Measurements from ENCODE around the gene AIP.
A peak's percentile ranks its signal among the peaks of the same experiment; 100 is the strongest.

Gene AIP

GRCh38 chr11:67466367-67466766, 16.5 kb upstream of the AIP start:
- TF ChIP-seq ZNF384 (IDR thresholded peaks at IDR 0.05), result no peak
- no peak for TF ChIP-seq CTBP1 (IDR thresholded peaks at IDR 0.05; ENCODE audit: borderline replicate concordance)
- TF ChIP-seq FOXM1 (IDR thresholded peaks at IDR 0.05; ENCODE audit: borderline replicate concordance), result no peak
- no peak for TF ChIP-seq LEF1 (IDR thresholded peaks at IDR 0.05; ENCODE audit: borderline replicate concordance)
- no peak for TF ChIP-seq HDGF (IDR thresholded peaks at IDR 0.05; ENCODE audit: borderline replicate concordance)
- TF ChIP-seq ARNT (IDR thresholded peaks at IDR 0.05), result no peak
- CTCF ChIA-PET, result no interaction called here

GRCh38 chr11:67466962-67467771, 15.7 kb upstream of the AIP start:
- ChIA-PET CTCF (no interaction called here), POLR2A (interaction anchor here (0.6 to 3.5 kb wide), 14 partner anchors 11 to 75 kb away, joined by 3 to 34 read pairs (median 4); partner anchors contain the start of genes AIP, CABP4, PPP1CA and PTPRCAP)

More at GRCh38 chr11:67466367-67466766, 16.5 kb upstream of the AIP start:
- no peak for DNase-seq (ENCODE audit: extremely low spot score)
- POLR2A ChIA-PET, result interaction anchor here (2.1 to 3.2 kb wide), 3 partner anchors 37 to 65 kb away, joined by 7 to 14 read pairs (median 13); partner anchors contain the start of genes PPP1CA and RPS6KB2

GRCh38 chr11:67468056-67468455, 14.8 kb upstream of the AIP start:
- DNase-seq (ENCODE audit: extremely low spot score), result no peak
- POLR2A ChIA-PET, result interaction anchor here (0.9 to 3.5 kb wide), 17 partner anchors 12 to 82 kb away, joined by 3 to 34 read pairs (median 4); partner anchors contain the start of genes AIP, CABP4, PITPNM1 and PPP1CA

More at GRCh38 chr11:67466962-67467771, 15.7 kb upstream of the AIP start:
- no peak for TF ChIP-seq FOXA1 (IDR thresholded peaks at IDR 0.05)
- no peak for TF ChIP-seq NFRKB (IDR thresholded peaks at IDR 0.05)
- no peak for TF ChIP-seq SP1 (IDR thresholded peaks at IDR 0.05)
- TF ChIP-seq FOXK2 (IDR thresholded peaks at IDR 0.05), result no peak
- no peak for TF ChIP-seq ARNT (IDR thresholded peaks at IDR 0.05)
- no peak for TF ChIP-seq TARDBP (IDR thresholded peaks at IDR 0.05)
- no peak for TF ChIP-seq HDGF (IDR thresholded peaks at IDR 0.05; ENCODE audit: borderline replicate concordance)
- TF ChIP-seq ZNF384 (IDR thresholded peaks at IDR 0.05), result no peak
- no peak for TF ChIP-seq L3MBTL2 (conservative IDR thresholded peaks at IDR 0.05)
- TF ChIP-seq ELF4 (IDR thresholded peaks at IDR 0.05), result no peak
- no peak for TF ChIP-seq BHLHE40 (IDR thresholded peaks at IDR 0.05; ENCODE audit: borderline replicate concordance)
- TF ChIP-seq SUZ12 (IDR thresholded peaks at IDR 0.05), result no peak
- DNase-seq (ENCODE audit: extremely low spot score), result no peak

GRCh38 chr11:67468456-67468758, 14.4 kb upstream of the AIP start:
- no peak for DNase-seq (ENCODE audit: extremely low spot score)
- no peak for TF ChIP-seq FOXM1 (IDR thresholded peaks at IDR 0.05; ENCODE audit: borderline replicate concordance)
- TF ChIP-seq FOXA1 (IDR thresholded peaks at IDR 0.05), result no peak
- no peak for TF ChIP-seq CTBP1 (IDR thresholded peaks at IDR 0.05; ENCODE audit: borderline replicate concordance)
- no peak for TF ChIP-seq ELF4 (IDR thresholded peaks at IDR 0.05)
- no peak for TF ChIP-seq LEF1 (IDR thresholded peaks at IDR 0.05; ENCODE audit: borderline replicate concordance)
- TF ChIP-seq HDGF (IDR thresholded peaks at IDR 0.05; ENCODE audit: borderline replicate concordance), result no peak
- TF ChIP-seq PKNOX1 (IDR thresholded peaks at IDR 0.05), result no peak
- no peak for TF ChIP-seq L3MBTL2 (conservative IDR thresholded peaks at IDR 0.05)
- no peak for TF ChIP-seq TARDBP (IDR thresholded peaks at IDR 0.05)
- no peak for TF ChIP-seq SP1 (IDR thresholded peaks at IDR 0.05)
- ChIA-PET POLR2A (interaction anchor here (0.9 to 3.5 kb wide), 15 partner anchors 12 to 83 kb away, joined by 3 to 34 read pairs (median 5); partner anchors contain the start of genes AIP, CABP4, PITPNM1 and PPP1CA), CTCF (interaction anchor here (0.6 to 1.3 kb wide), 3 partner anchors 10 to 296 kb away, joined by 3 to 9 read pairs (median 5); no protein-coding TSS in a partner anchor)

More at GRCh38 chr11:67468056-67468455, 14.8 kb upstream of the AIP start:
- CTCF ChIA-PET, result interaction anchor here (0.6 to 1.3 kb wide), 2 partner anchors 61 to 296 kb away, joined by 3 to 5 read pairs; no protein-coding TSS in a partner anchor
- TF ChIP-seq NFRKB (IDR thresholded peaks at IDR 0.05) (no peak), LEF1 (IDR thresholded peaks at IDR 0.05; ENCODE audit: borderline replicate concordance) (no peak), FOXM1 (IDR thresholded peaks at IDR 0.05; ENCODE audit: borderline replicate concordance) (no peak), BHLHE40 (IDR thresholded peaks at IDR 0.05; ENCODE audit: borderline replicate concordance) (no peak), CTBP1 (IDR thresholded peaks at IDR 0.05; ENCODE audit: borderline replicate concordance) (no peak), PKNOX1 (IDR thresholded peaks at IDR 0.05) (no peak), HDGF (IDR thresholded peaks at IDR 0.05; ENCODE audit: borderline replicate concordance) (no peak), ELF4 (IDR thresholded peaks at IDR 0.05) (no peak)

- ChIA-PET CTCF (interaction anchor here (0.6 to 1.3 kb wide), 3 partner anchors 9 to 296 kb away, joined by 3 to 9 read pairs (median 5); no protein-coding TSS in a partner anchor), POLR2A (interaction anchor here (0.9 to 3.5 kb wide), 15 partner anchors 14 to 83 kb away, joined by 3 to 34 read pairs (median 5); partner anchors contain the start of genes AIP, CABP4, PITPNM1 and PPP1CA)
- DNase-seq (ENCODE audit: extremely low spot score), result peak; percentile 97
- TF ChIP-seq PKNOX1 (IDR thresholded peaks at IDR 0.05), result 0 out of 2 replicates have a peak, but pooled peaks have one; percentile 21
- no peak for TF ChIP-seq NFRKB (IDR thresholded peaks at IDR 0.05)
Measured at GRCh38 chr11:67468759-67469507, 13.9 kb upstream of the AIP start, which contains the start of gene TMEM134. TMEM134 (minus strand) TSS chr11:67469251; CDS start chr11:67469192, 59 bp downstream.

All from HEK293T (cell line).